ENCODE data around the gene L2HGDH.

DNA sequence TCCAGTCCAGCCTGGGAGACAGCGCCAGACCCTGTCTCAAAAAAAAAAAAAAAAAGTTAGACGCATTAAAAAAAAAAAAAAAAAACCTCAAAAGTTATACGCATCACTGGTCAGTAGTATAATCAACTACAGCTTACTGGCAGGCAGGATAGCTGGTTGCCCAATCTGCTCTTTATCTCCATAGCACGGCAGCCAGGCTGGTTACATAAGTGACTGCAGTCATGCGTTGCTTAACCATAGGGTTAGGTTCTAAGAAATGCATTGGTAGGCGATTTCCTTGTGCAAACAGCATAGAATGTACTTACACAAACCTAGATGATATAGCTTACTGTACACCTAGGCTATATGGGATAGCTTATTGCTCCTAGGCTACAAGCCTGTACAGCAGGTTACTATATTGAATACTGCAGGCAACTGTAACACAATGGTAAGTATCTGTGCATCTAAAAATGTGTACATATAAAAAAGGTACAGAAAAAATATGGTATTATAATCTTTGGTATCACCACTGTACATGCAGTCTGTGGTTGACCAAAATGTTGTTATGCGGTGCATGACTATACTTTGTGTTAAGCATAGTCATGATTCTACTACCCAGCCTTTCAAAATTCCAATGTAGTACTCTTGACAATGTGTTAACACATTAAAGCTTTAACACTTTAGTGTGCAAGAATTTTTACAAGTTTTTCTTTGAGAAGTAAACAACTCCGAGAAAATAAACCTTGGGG is 8.1 kb downstream of the L2HGDH start:
- TF ChIP-seq, protein P1, sequence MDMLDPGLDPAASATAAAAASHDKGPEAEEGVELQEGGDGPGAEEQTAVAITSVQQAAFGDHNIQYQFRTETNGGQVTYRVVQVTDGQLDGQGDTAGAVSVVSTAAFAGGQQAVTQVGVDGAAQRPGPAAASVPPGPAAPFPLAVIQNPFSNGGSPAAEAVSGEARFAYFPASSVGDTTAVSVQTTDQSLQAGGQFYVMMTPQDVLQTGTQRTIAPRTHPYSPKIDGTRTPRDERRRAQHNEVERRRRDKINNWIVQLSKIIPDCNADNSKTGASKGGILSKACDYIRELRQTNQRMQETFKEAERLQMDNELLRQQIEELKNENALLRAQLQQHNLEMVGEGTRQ (IDR thresholded peaks at IDR 0.05; ENCODE audit: low read depth, low read length) = no peak
- TF ChIP-seq POLR2A (IDR thresholded peaks at IDR 0.05; ENCODE audit: low read depth, low read length) (no peak), CTCF (conservative IDR thresholded peaks at IDR 0.05; ENCODE audit: low read depth, low read length) (no peak), CEBPB (IDR thresholded peaks at IDR 0.05; ENCODE audit: low read depth, low read length) (peak; percentile 24; the same call in 1 of the 2 replicates), SMC3 (IDR thresholded peaks at IDR 0.05; ENCODE audit: low read depth, low read length) (no peak), MXI1 (IDR thresholded peaks at IDR 0.05; ENCODE audit: borderline replicate concordance, low read depth, low read length) (no peak), BHLHE40 (IDR thresholded peaks at IDR 0.05; ENCODE audit: low read depth, low read length) (no peak)
- TF ChIP-seq, protein P2, sequence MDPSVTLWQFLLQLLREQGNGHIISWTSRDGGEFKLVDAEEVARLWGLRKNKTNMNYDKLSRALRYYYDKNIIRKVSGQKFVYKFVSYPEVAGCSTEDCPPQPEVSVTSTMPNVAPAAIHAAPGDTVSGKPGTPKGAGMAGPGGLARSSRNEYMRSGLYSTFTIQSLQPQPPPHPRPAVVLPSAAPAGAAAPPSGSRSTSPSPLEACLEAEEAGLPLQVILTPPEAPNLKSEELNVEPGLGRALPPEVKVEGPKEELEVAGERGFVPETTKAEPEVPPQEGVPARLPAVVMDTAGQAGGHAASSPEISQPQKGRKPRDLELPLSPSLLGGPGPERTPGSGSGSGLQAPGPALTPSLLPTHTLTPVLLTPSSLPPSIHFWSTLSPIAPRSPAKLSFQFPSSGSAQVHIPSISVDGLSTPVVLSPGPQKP (IDR thresholded peaks at IDR 0.05; ENCODE audit: borderline replicate concordance, low read depth, low read length) = no peak

Measured in IMR-90 (cell line).